Astrocyte (in vitro differentiated cells and primary cell): ENCODE measurements around the gene CD59. TPM values are rescaled to one million over a fixed set of nuclear protein-coding genes. Genes with fewer than 3 reads are reported as not detected.

ENCODE experiments used
- DNase-seq: peaks from one replicate; pipeline ENCODE4 v3.0.0-alpha.2; 2010; ENCODE audit warnings: low read depth
- FAIRE-seq: peaks from 2 replicates; lab custom pipeline; 2011; peaks lifted over from hg19 to GRCh38; lab: Jason Lieb, UNC
- H2AFZ ChIP-seq: 2 replicates; pipeline ENCODE4 v1.6.0; 2012; ENCODE audit warnings: low read depth, low read length, inconsistent platforms
- H3K27ac ChIP-seq: 2 replicates; pipeline ENCODE4 v1.5.1; 2011; ENCODE audit warnings: low read depth, low read length, inconsistent platforms
- H3K27me3 ChIP-seq: 2 replicates; pipeline ENCODE4 v1.6.0; 2011; ENCODE audit warnings: low read length, inconsistent platforms; ENCODE audit not compliant: insufficient read depth
- H3K36me3 ChIP-seq: 2 replicates; pipeline ENCODE4 v1.5.1; 2011; ENCODE audit warnings: low read length, inconsistent platforms; ENCODE audit not compliant: insufficient read depth
- H3K4me1 ChIP-seq: 2 replicates; pipeline ENCODE4 v1.5.1; 2011; ENCODE audit warnings: low read length, inconsistent platforms; ENCODE audit not compliant: insufficient read depth
- H3K4me2 ChIP-seq: 2 replicates; pipeline ENCODE4 v1.6.0; 2012; ENCODE audit warnings: low read length, inconsistent platforms
- H3K4me3 ChIP-seq: 2 replicates; pipeline ENCODE4 v1.5.1; 2011; ENCODE audit warnings: low read depth, mild to moderate bottlenecking, low read length, inconsistent platforms; ENCODE audit not compliant: insufficient read depth
- H3K79me2 ChIP-seq: 2 replicates; pipeline ENCODE4 v1.6.0; 2012; ENCODE audit warnings: mild to moderate bottlenecking, low read length, inconsistent platforms; ENCODE audit not compliant: insufficient read depth
- H3K9ac ChIP-seq: 2 replicates; pipeline ENCODE4 v1.6.0; 2012; ENCODE audit warnings: mild to moderate bottlenecking, low read length, inconsistent platforms
- H3K9me3 ChIP-seq: 2 replicates; pipeline ENCODE4 v1.5.1; 2012; ENCODE audit warnings: low read depth, mild to moderate bottlenecking, low read length, inconsistent platforms; ENCODE audit not compliant: insufficient read depth
- H4K20me1 ChIP-seq: 2 replicates; pipeline ENCODE4 v1.6.0; 2012; ENCODE audit warnings: low read length, inconsistent platforms; ENCODE audit not compliant: insufficient read depth
- H3K27ac Mint-ChIP-seq: one replicate; pipeline ENCODE4 v1.8.0; 2021; ENCODE audit warnings: mild to moderate bottlenecking, mixed read lengths; ENCODE audit not compliant: unreplicated experiment
- H3K27me3 Mint-ChIP-seq: one replicate; pipeline ENCODE4 v1.8.0; 2021; ENCODE audit warnings: low read depth, mixed read lengths; ENCODE audit not compliant: unreplicated experiment
- H3K36me3 Mint-ChIP-seq: one replicate; pipeline ENCODE4 v1.8.0; 2021; ENCODE audit warnings: low read depth, mixed read lengths; ENCODE audit not compliant: unreplicated experiment
- H3K4me1 Mint-ChIP-seq: one replicate; pipeline ENCODE4 v1.8.0; 2021; ENCODE audit warnings: low read depth, mixed read lengths; ENCODE audit not compliant: unreplicated experiment
- H3K4me3 Mint-ChIP-seq: one replicate; pipeline ENCODE4 v1.8.0; 2021; ENCODE audit warnings: mild to moderate bottlenecking, moderate library complexity, mixed read lengths; ENCODE audit not compliant: unreplicated experiment
- H3K9me3 Mint-ChIP-seq: one replicate; pipeline ENCODE4 v1.8.0; 2021; ENCODE audit warnings: mild to moderate bottlenecking, mixed read lengths; ENCODE audit not compliant: unreplicated experiment
- CTCF ChIP-seq: IDR thresholded peaks from 2 replicates; pipeline ENCODE4 v1.5.1; 2011; ENCODE audit warnings: low read depth, mild to moderate bottlenecking, inconsistent platforms, low read length, moderate library complexity; ENCODE audit not compliant: insufficient read depth
- EZH2 ChIP-seq: IDR thresholded peaks from 2 replicates; pipeline ENCODE4 v1.6.1; 2012; ENCODE audit warnings: mild to moderate bottlenecking, low read length, inconsistent platforms; ENCODE audit not compliant: insufficient read depth
- total RNA-seq: library from RNA; stranded (reverse); gene quantifications from 2 replicates; pipeline ENCODE4 v1.2.1, GENCODE V29; 2021

The CD59 gene
- total RNA-seq, 1 donor from 2014 or later = 587 TPM

GRCh38 chr11:33696931-33697638 is 39.1 kb downstream of the CD59 start:
- no peak for TF ChIP-seq EZH2
- no peak for TF ChIP-seq CTCF
- H3K27ac Mint-ChIP-seq = no peak overlapping the region
- FAIRE-seq (no peak), DNase-seq (no peak)
- no peak overlapping the region for H3K4me3 ChIP-seq
- H3K4me3 Mint-ChIP-seq = no peak overlapping the region
- H3K9me3 Mint-ChIP-seq = no peaks in the 10 kb centered on the region
- no peaks in the 10 kb centered on the region for H3K27me3 Mint-ChIP-seq
- peaks cover 2% of the 10 kb centered on the region for H3K36me3 Mint-ChIP-seq
- H4K20me1 ChIP-seq = no peaks in the 10 kb centered on the region
- no peak overlapping the region for H2AFZ ChIP-seq
- H3K9ac ChIP-seq = no peak overlapping the region
- no peaks in the 10 kb centered on the region for H3K9me3 ChIP-seq
- H3K27me3 ChIP-seq = no peaks in the 10 kb centered on the region
- peaks cover 57% of the 10 kb centered on the region for H3K4me1 ChIP-seq
- no peaks in the 10 kb centered on the region for H3K36me3 ChIP-seq
- no peaks in the 10 kb centered on the region for H3K79me2 ChIP-seq
- peaks cover 33% of the 10 kb centered on the region for H3K4me1 Mint-ChIP-seq
- no peak overlapping the region for H3K27ac ChIP-seq
- H3K4me2 ChIP-seq = no peak overlapping the region

- H3K9ac ChIP-seq = no peak overlapping the region
- FAIRE-seq (no peak), DNase-seq (no peak)
- no peaks in the 10 kb centered on the region for H3K27me3 ChIP-seq
- no peaks in the 10 kb centered on the region for H3K79me2 ChIP-seq
- no peak overlapping the region for H3K27ac ChIP-seq
- Mint-ChIP-seq H3K4me3 (no peak overlapping the region), H3K36me3 (peaks cover 2% of the 10 kb centered on the region), H3K9me3 (no peaks in the 10 kb centered on the region), H3K27me3 (no peaks in the 10 kb centered on the region), H3K4me1 (peaks cover 34% of the 10 kb centered on the region), H3K27ac (peak overlapping the region; percentile 3)
- no peaks in the 10 kb centered on the region for H3K9me3 ChIP-seq
- no peak overlapping the region for H2AFZ ChIP-seq
- TF ChIP-seq EZH2 (no peak), CTCF (no peak)
- peaks cover 57% of the 10 kb centered on the region for H3K4me1 ChIP-seq
- no peaks in the 10 kb centered on the region for H3K36me3 ChIP-seq
- no peaks in the 10 kb centered on the region for H4K20me1 ChIP-seq
- H3K4me3 ChIP-seq = no peak overlapping the region
- no peak overlapping the region for H3K4me2 ChIP-seq
Observed at GRCh38 chr11:33696411-33696810, 39.8 kb downstream of the CD59 start.

- no peak for DNase-seq
- H3K27me3 Mint-ChIP-seq = no peaks in the 10 kb centered on the region
- Histone ChIP-seq H3K27me3 (no peaks in the 10 kb centered on the region), H4K20me1 (no peaks in the 10 kb centered on the region), H3K9me3 (no peaks in the 10 kb centered on the region), H3K27ac (peak overlapping the region; percentile 31), H3K9ac (no peak overlapping the region), H3K4me3 (no peak overlapping the region), H3K4me2 (no peak overlapping the region), H3K79me2 (no peaks in the 10 kb centered on the region), H3K4me1 (peaks cover 60% of the 10 kb centered on the region), H3K36me3 (no peaks in the 10 kb centered on the region), H2AFZ (no peak overlapping the region)
- no peak for TF ChIP-seq CTCF
- TF ChIP-seq EZH2 = no peak
- H3K9me3 Mint-ChIP-seq = no peaks in the 10 kb centered on the region
- peaks cover 41% of the 10 kb centered on the region for H3K4me1 Mint-ChIP-seq
- no peak for FAIRE-seq
- no peak overlapping the region for H3K4me3 Mint-ChIP-seq
- peak overlapping the region; percentile 21 for H3K27ac Mint-ChIP-seq
- peaks cover 2% of the 10 kb centered on the region for H3K36me3 Mint-ChIP-seq
Observed at GRCh38 chr11:33695051-33695566, 41.1 kb downstream of the CD59 start.
